Amniotic epithelial cell (primary cell): ENCODE measurements around the gene PPP1CC.
"Not testable (repeated sequence)": the region's sequence is repeated elsewhere in the genome, so short reads cannot be mapped to it uniquely, and the experiment has no call there.

Experiments used
- DNase-seq: peaks from one replicate; pipeline ENCODE4 v3.0.0-alpha.2; 2010; ENCODE audit warnings: low read depth

Gene PPP1CC

DNA sequence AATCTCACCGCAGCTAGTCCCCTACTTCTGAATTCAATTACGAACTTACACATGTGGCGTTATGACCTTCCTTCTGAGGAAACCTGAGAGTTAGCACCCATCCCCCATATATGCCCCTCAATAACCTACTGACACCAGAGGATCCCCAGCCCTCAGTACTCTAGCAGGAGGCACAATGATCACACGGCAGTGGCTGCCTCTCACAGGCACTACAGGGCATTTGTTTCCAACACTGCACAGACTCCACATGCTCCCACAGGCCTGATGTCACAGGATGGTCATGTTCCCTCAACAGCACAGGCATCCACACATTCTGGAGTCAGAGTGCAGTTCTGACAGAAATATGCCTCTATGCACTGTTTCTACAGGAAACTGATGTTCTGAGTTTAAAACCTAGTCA, 17.4 kb downstream of the PPP1CC start:
- no peak for DNase-seq

DNA sequence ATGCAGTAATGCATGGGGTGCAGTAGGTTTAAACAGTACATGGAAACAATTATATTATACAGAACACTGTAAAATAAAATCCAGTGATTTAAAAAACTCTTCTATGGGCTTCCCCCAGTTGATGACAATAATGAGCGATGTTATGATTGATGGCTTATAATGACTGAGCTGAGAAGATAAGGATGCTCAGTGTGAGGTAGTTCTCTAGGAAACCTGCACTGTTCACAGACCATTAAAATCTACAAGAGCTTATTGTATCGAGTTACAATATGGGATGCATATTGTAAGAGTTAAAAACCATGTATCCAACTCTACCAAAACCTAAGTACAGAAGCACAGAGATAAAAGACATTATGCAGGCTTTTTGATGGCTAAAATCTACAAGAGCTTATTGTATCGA, 19.8 kb downstream of the PPP1CC start:
- not testable (repeated sequence) for DNase-seq

DNA sequence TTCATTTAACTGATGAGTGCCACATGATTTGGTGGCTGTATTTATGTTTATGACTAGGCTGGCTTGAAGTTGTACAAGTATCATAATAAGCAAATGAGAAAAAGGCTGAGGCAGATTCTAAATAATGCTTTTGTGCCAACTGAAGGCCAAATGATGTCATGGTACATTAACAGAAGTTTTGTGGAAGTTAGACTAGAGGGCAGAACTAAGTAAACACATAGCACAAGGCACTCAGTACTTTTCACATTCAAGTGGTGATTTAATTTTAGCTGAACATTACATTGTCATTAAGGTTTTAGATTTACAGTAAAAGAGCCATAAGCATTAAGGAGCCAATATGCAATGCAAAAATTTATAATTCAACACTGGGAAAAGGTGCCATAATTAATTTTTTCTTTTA, 21.1 kb downstream of the PPP1CC start:
- no peak for DNase-seq

DNA sequence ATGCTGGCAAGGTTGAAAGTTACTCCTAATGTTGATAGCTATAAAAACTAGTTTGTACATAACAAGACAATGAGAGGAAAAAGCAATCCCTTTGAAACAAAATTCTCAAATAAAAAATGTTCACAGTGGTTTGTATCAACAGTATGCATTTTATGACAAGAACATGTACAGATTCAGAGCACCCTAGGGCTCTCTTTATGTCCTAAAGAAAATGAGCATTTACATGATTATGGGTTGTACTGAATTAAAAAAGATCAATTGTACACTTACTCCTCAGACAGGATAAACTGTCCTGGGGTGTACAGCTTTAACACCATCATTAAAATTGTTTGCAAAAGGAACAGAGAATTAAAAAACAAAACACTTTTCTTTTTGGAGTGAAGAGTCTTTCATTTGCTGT, 22.2 kb downstream of the PPP1CC start:
- no peak for DNase-seq

DNA sequence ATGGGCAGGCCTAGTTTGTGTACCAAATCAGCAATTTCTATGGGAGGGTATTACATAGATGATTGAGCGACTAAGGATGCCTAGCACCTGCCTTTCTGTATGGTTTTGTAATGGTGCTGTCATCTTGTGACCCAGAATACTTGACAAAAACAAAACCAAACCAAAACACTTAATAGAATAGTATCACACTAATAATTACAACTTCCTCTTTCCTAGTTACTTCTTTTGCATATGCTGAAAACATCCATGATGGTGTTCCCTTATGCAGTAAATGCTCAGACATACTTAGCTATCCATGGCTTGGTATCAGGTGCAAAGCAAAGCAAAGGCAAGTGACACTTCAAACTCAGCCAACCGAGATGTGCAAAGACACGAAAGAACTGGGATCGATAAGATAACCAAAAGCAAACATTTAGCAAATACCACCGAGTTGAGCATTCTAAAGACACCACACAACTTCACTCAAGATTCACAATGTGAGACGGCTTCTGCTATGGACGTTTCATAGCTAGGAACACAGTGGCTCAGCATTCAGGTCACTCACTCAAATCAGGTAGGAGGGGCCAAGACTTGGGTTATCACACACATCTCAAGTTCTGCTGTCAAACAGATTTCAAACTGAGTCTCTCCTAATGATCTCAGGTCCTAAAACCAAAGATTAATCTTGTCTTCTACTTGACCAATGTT, 24.3 kb downstream of the PPP1CC start:
- DNase-seq, result no peak

DNA sequence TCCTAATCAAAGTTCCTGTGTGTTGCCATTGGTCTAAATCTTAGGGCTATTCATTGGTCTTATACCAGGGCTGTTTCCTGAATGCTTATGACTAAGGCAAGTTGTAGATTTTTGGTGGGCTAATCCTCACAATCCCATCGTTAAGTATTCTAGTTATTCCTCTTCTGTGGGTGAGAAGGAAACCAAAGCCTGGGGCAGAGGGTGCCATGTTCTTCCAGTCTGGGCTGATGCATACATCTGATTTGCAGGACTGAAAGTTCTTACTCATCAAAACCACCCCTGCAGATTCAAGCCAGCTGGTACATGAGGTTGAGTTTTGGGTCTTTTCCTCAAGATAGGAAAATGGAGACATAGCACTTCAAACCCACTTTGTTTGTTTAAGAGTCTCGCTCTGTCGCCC, 25.7 kb downstream of the PPP1CC start:
- no peak for DNase-seq

DNA sequence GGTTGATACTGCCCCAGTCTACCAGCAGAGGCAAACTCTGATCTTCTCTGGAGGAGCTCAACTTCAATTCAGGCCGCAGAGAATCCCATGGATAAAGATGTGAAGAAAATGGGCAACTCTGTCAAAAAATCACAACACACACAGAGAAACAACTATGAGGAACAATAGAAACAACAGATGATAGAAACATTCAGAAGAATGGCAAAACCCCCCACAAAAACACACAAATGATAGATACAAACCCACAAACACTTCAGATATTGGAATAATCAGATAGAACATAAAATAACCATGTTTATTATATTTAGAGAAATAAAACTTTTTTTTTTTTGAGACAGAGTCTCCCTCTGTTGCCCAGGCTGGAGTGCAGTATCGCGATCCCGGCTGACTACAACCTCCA, 33.8 kb downstream of the PPP1CC start:
- DNase-seq, result no peak

DNA sequence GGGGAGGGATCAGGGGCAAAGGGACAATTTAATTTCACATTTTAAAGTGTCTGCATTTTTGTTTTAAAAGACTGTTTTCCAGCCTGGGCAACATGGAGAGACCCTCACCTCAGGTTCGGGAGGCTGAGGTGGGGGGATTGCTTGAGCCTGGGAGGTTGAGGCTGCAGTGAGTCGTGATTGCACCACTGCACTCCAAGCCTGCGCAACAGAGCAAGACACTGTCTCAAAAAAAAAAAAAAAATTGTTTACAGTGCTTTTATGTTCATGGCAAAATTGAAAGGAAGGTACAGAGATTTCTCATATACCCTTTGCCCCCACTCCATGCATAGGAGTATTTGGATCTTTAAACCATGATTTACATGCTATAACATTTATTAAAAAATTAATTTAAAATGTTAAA, 37.4 kb downstream of the PPP1CC start:
- no peak for DNase-seq

DNA sequence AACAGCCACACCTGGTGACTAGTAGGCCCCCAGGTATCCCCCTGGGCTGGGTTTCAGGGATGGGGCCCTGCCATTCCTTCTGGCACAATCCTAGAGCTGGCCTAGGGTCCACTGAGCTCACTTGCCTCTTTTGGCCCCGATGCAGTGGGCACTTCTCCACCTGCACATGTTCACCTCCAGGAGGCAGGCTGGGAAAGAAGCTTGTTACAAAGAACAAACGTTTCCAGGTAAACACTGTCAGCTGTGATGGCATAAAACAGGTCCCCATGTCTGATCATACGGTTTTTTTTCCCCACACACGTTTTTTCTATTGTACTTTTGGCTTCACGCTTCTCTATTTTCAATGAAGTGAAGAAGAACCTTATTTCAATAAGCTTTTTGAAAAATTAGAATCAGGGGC, 37.9 kb downstream of the PPP1CC start:
- no peak for DNase-seq

DNA sequence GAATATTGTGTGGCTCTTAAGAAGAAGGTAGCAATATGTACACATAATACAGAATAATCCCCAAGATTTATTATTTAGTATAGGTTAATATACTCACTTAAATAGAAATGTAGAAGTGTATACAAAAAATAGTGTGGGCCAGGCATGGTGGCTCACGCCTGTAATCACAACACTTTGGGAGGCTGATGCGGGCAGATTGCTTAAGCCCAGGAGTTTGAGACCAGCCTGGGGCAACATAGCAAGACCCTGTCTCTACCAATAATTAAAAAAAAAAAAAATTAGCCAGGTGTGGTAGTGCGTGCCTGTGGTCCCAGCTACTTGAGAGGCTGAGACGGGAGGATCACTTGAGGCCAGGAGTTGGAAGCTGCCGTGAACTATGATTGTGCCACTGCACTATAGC, 38.5 kb downstream of the PPP1CC start:
- no peak for DNase-seq

DNA sequence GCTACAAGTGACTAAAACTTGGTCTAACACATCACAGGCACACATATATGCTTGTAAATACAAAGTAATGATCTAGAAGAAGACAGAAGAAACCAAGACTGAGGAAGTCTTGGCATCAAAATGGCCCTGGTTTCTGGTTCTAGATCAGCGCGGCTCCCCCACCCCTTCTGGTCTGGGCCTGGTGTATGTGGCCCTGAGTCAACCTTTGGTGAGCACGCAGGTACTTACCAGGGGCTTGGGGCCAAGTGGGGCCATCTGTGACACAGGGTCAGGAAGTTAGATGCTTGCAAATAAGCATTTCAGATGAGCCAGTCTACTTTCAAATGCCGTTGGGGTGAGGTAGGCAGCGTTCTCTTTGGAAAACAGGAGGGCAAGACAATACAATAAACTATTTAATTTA, 40.6 kb downstream of the PPP1CC start:
- no peak for DNase-seq

DNA sequence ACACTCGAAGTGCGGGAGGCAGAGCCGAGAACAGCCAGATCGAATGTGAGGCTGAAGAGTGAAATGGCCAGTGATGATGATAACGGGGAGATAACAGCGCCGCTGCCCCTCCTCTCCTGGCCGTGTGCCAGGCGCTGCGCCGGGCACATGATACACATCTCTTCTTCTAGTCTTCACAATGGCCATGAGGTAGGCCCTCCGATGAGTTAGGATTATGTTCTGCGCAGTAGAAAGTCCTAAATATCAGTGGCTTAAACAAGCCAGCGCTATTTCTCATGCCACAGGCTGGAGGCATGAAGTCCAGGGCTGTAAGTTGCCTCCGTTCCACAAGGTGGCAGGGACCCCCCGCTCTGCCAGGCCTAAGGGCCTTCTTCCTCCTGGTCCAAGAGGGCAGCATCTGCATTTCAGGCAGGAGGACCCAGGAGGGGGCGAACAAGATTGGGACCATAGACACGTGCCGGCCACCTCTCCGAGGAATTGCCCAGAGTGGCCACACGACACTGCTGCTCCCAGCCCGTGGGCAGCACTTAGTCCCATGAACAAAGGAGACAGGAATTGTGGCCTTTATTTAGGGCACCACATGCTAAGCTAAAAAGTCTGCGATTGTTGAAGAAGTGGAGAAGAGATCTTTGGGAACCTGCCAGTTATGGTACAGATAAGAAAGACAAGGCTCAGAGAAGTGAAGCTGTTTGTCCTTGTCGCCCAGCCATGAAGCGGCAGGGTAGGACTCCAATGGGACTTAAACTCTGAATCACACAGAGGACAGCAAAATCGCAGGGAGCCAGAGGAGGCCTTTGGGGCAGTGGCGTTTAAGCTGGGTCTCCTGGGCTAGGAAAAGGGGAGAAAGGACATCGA, 42.9 kb downstream of the PPP1CC start:
- DNase-seq, result no peak

DNA sequence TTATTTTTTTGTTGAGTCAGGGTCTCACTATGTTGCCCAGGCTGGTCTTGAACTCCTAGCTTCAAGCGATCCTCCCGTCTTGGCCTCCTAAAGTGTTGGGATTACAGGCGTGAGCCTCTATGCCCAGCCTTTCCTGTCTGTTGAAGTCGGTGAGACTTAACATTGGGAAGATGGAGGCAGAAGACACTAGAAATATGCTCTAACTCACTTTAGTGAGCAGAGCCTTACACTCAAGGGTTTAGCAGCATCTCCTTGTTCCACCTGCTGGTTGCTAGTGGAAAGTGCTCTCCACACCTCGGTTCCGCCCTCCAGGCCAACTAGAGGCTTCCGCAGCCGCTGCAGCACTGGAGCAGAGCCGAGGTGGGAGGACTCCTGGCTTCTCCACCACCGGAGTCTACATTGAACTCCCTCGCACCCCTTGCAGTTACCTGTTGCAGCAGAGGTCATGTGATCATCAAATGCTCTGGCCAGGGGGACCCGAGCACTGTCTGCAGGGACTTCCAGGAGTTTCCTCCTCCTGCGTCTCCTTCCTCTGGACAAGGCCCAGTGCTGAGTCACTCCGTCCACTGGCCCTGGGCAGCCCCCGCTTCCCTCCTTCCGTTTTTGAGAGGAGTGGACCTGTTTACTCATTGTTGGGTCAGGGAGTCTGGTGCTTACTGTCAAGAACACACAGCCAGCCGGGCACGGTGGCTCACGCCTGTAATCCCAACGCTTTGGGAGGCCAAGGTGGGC, 44.4 kb downstream of the PPP1CC start:
- peak; percentile 88 for DNase-seq

DNA sequence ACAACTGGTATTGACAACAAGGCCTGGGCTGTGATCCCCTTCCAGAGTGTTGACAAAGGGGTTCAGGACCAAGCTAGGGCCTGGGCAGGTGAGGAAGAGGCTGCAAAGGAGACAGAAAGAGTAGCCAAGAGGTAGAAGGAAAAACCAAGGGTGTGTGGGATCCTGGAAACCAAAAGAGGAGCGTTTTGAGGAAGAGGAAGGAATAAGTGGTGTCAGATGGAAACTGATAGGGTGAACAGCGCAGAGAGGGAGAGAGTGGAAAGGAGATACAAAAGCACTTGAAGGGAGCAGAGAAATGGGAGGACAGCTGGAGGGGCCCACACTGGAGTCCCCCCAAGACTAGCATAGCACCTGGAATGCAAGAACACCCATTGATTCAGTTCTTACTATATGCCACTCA, 45.5 kb downstream of the PPP1CC start:
- no peak for DNase-seq

DNA sequence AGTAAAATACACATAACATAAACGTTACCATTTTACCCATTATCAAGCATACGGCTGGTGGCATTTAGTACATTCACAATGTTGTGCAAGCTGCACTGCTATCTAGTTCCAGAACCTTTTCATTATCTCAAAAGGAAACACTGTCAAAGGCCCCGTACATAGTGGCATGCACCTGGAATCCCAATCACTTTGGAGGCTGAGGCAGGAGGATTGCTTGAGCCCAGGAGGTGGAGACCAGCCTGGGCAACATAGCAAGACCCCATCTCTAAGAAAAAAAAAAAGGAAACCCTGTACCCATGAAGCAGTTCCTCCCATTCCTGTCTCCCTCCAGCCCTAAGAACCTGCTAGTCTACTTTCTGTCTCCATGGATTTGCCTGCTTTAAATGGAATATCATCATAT, 46.4 kb downstream of the PPP1CC start:
- no peak for DNase-seq

DNA sequence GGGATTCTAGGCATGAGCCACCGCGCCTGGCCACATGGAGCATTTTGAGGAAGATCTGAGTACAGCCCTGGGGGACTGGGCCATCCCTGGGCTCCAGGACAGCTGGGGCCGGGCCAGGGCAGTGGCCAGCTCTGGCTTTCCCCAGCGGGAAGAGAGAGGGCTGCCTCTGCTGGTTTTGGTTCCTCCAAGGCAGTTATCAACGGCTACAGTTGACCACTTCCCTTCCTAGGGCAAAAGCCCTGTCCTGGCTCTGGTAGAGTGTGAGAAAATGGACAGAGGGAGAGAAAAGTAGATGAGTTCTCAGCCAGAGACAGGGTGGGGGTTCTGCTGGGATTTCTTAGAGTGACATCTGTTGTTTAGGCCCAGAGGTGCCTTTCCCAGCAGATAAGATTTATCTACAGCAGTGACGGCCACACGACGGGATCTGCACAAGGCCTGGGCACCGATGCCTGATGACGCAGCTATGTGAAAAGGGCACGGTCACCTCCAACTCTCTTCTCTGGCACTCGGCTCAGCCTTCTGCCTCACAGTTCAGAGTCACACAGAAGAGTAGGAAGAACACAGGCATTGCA, 48.3 kb downstream of the PPP1CC start:
- no peak for DNase-seq

DNA sequence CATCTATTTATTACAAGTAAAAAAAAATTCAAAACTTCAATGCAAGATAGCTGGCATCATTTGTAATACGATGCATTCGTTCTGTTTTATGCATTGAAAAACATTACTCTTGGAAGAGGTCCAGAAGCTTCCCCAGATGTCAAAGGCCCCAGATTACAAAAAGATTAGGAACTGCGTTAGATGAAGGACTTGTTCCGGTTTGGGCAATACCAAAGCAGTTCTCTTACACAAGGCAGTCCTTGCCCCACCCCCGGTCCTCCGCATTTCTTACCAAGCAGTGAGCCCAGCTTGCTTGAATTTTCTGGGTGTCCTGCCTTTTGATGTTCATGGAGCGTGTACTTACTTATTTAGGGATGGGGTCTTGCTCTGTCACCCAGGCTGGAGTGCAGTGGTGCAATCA, 49.0 kb downstream of the PPP1CC start:
- DNase-seq, result peak; percentile 92

DNA sequence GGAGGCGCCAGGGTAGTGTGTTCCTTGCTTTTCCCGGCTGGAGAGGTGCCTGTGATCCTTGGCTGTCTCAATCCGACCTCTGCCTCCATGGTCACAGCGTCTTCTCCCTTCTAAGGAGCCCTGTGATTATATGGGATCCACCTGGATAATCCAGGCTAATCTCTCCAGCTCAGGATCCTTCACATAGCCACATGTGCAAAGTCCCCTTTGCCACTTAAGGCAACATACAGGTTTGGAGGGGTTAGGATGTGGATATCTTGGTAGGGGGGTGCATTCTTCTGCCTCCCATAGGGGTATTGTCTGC, 52.6 kb downstream of the PPP1CC start:
- no peak for DNase-seq

DNA sequence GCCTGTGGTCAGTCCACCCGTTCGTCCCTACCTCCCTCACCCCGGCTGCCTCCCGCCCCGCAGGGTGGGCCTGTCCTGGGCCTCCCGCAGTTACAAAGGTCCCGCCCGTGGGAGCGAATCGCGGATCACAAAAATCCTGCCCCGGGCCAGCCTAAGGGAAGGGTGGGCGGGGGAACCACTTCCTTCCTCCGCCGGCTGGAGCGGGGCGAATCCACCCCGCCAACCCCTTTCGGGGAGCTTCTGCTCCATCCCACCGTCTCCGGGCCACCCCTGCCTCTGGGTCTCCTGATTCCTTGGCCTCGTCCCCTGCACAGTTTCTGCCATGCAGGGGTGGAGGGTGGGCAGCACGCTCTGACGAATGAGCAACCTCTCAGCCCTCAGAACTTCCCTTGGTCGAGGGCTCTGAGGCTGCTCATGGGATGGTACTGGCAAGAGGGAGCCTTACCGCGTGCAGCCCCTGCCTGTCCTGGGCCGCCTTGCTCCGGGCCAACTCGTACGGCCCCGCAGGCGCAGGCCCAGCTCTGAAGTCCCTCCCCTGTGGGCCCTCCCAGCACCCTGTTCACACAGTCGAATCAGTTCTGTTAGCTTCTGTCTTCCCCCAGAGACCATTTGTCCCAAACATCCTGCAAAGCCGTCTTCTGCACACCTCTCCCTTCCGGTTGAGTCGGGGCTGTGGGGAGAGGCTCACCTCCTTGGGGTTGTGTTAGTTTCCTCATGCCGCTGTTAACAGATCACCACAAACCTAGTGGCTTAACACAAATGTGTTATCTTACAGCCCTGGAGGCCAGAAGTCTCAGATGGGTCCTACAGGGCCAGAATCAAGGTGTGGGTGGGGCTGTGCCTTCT, 53.2 kb downstream of the PPP1CC start:
- DNase-seq, result no peak

DNA sequence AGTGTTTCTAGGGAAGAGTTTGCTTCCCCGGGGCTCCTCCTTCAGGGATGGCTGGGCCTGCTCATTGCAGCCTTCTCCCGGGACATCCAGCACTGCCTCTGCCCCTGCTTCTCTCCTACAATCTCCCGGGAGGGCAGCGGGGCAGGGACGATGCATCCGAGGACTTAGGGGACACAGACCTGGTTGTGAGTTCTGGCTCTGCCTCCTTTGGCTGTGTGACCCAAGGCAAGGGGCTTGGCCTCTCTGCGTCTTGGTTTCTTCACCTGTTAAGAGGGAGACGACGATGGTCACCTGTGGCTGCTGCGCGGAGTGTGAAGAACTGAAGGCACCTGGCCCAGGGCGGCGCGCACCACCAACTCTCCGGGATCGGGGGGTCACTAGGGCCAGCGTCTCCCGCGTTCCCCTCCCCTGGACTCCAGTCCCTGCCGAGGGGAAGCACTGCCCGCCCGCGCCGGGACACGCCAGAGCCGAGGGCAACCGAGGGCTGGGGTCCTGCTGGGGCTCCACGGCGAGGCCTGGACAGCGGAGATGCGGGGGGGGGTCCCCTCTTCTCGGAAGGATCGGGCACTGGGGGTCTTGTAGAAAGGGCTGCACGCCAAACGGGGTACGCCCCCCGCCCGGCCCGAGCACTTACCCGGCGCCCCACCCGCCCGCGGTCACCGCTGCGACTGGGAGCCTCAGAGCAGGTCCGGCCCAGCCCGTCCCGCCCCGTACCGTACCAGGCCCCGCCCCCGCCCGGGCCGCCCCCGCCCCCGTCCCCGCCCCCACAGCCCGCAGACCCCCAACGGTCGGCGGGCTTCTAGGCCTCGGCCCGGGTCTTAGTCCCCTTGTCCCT, 54.0 kb downstream of the PPP1CC start, which contains the start of gene HVCN1:
HVCN1 (minus strand) TSS at position 670 of the 835 bp plus-strand sequence. CDS start 5,870 bp downstream, outside the sequence.
- no peak for DNase-seq
